GM18499 (cell line): Measurements from ENCODE around the gene FBXO2.

Source experiments
- ATAC-seq: cut with Tn5 transposase; IDR thresholded peaks from one replicate; pipeline ENCODE4 v1.9.1; 2021; ENCODE audit warnings: moderate number of reproducible peaks; ENCODE audit not compliant: insufficient read depth, unreplicated experiment

FBXO2 gene

GRCh38 chr1:11654137-11654938 is at the start of gene FBXO2, which contains the start of gene FBXO44:
Gene FBXO2 (minus strand): TSS chr1:11654429. CDS start chr1:11654340, 89 bp downstream.
Gene FBXO44 (plus strand): TSS chr1:11654877. CDS start chr1:11655836, 959 bp downstream.
- no peak for ATAC-seq

GRCh38 chr1:11703357-11704193 is 49.3 kb upstream of the FBXO2 start:
- no peak for ATAC-seq

GRCh38 chr1:11701981-11702803 is 48.0 kb upstream of the FBXO2 start:
- no peak for ATAC-seq

- no peak for ATAC-seq
Observed at GRCh38 chr1:11701551-11701961, 47.3 kb upstream of the FBXO2 start.

GRCh38 chr1:11700601-11701467 is 46.6 kb upstream of the FBXO2 start:
- no peak for ATAC-seq

GRCh38 chr1:11697893-11698210 is 43.6 kb upstream of the FBXO2 start:
- no peak for ATAC-seq

- ATAC-seq = no peak
Observed at GRCh38 chr1:11697188-11697892, 43.1 kb upstream of the FBXO2 start.

GRCh38 chr1:11695861-11696260 is 41.6 kb upstream of the FBXO2 start:
- ATAC-seq = no peak

GRCh38 chr1:11693917-11694316 is 39.7 kb upstream of the FBXO2 start:
- no peak for ATAC-seq

- ATAC-seq = no peak
Observed at GRCh38 chr1:11693024-11693590, 38.9 kb upstream of the FBXO2 start.

GRCh38 chr1:11691928-11692711 is 37.9 kb upstream of the FBXO2 start:
- no peak for ATAC-seq

- no peak for ATAC-seq
Observed at GRCh38 chr1:11691302-11691914, 37.2 kb upstream of the FBXO2 start, which contains the start of gene DRAXIN. Gene DRAXIN (plus strand): TSS chr1:11691710. CDS start chr1:11706259, 14,549 bp downstream.

- no peak for ATAC-seq
Observed at GRCh38 chr1:11690397-11691301, 36.4 kb upstream of the FBXO2 start.

GRCh38 chr1:11688506-11688905 is 34.3 kb upstream of the FBXO2 start:
- no peak for ATAC-seq

- ATAC-seq = no peak
Observed at GRCh38 chr1:11685210-11685752, 31.1 kb upstream of the FBXO2 start.

GRCh38 chr1:11684070-11684469 is 29.8 kb upstream of the FBXO2 start:
- ATAC-seq = no peak
